Measurements from ENCODE around the gene MFSD11.

DNA sequence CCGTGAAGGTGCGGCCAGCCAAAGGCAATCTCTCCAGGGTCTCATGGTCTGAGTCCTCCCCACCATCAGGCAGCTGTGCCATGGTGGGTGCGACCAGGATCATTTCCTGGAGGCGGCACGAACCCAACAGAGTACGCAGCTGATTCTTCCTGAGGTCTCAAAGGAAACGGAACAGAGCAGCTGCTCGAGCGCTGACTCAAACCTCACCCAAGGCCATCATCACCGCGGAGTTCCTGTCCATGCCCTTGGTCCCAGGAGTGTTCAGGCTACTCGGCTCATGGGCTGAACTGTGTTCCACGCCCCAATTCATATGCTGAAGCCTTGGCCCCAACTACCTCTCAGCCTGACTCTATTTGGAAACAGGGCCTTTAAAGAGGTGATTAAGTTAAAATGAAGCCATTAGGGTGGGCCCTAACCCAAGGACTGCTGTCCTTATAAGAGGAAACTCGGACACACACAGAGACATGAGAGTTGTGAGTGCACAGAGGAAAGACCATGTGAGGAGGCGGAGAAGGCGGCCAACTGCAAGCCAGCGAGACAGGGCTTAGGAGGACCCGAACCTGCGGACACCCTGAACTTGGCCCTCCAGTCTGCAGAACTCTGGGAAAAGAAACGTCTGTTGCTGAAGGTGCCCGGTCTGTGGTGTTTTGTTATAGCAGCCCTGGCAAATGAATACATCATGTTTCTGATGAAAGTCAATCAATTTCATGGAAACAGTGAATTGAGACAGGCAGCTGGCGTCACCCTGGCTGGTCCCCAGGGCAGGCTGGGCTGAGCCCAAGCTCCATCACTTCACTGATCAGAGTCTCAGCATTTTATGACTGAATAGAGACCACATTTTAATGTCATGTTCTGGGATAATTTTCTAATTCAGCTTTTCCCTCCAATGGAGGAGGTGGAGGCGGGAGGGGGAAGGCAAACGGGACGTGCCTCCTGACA lies 40.9 kb upstream of the MFSD11 start:
- TF ChIP-seq, protein P1, sequence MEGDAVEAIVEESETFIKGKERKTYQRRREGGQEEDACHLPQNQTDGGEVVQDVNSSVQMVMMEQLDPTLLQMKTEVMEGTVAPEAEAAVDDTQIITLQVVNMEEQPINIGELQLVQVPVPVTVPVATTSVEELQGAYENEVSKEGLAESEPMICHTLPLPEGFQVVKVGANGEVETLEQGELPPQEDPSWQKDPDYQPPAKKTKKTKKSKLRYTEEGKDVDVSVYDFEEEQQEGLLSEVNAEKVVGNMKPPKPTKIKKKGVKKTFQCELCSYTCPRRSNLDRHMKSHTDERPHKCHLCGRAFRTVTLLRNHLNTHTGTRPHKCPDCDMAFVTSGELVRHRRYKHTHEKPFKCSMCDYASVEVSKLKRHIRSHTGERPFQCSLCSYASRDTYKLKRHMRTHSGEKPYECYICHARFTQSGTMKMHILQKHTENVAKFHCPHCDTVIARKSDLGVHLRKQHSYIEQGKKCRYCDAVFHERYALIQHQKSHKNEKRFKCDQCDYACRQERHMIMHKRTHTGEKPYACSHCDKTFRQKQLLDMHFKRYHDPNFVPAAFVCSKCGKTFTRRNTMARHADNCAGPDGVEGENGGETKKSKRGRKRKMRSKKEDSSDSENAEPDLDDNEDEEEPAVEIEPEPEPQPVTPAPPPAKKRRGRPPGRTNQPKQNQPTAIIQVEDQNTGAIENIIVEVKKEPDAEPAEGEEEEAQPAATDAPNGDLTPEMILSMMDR (conservative IDR thresholded peaks at IDR 0.05; ENCODE audit: low read depth, low read length), result no peak
- TF ChIP-seq EZH2 (IDR thresholded peaks at IDR 0.05; ENCODE audit: low read length, unreplicated experiment), result no peak
